GM19372 (cell line): ENCODE measurements around the gene POLRMT.

ENCODE experiments used
- ATAC-seq: cut with Tn5 transposase; IDR thresholded peaks from one replicate; pipeline ENCODE4 v1.9.1; 2021; ENCODE audit warnings: mild to moderate bottlenecking, low read depth, moderate library complexity; ENCODE audit not compliant: unreplicated experiment

POLRMT gene

DNA sequence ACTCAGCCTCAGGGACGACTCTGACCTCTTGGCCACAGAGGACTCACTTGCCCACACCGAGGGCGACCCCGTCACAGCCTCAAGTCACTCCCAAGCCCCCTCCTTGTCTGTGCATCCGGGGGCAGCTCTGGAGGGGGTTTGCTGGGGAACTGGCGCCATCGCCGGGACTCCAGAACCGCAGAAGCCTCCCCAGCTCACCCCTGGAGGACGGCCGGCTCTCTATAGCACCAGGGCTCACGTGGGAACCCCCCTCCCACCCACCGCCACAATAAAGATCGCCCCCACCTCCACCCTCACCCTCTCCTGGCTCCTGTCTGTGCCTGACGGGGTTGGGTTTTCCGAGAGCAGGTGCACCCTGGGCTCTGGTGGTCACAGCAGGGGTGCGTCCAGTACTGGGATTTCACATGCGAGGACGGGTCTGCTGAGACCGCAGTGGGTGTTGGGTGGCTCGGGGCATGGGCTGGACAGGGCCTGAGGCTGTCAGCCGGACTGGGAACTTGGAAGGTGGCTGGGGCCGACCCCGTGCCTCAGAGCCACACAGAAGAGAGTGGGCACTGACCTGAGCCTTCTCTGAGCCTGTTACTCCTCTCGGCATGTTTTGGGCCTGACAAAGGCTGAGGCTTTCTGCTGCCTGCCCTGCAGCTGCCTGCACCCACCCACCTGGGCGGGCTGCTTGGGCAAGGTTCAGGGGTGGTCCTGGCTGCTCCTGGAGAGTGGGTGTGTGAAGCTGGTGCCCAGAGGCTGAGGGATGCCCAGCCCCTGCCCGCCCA lies 50.0 kb downstream of the POLRMT start:
- no peak for ATAC-seq

DNA sequence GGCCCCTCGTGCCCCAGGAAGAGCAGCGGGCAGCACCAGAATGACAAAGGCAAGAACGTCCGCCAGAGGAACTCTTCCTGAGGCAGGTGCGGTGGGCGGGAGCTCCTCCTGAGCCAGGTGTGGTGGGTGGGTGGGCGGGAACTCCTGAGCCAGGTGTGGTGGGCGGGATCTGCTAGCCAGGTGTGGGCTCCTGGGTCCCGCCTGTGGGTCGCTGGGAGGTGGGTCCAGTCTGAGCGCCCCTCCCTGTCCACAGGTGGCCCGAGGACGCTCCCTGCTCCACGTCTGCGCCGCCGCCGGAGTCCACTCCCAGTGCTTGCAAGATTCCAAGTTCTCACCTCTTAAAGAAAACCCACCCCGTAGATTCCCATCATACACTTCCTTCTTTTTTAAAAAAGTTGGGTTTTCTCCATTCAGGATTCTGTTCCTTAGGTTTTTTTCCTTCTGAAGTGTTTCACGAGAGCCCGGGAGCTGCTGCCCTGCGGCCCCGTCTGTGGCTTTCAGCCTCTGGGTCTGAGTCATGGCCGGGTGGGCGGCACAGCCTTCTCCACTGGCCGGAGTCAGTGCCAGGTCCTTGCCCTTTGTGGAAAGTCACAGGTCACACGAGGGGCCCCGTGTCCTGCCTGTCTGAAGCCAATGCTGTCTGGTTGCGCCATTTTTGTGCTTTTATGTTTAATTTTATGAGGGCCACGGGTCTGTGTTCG lies 50.7 kb downstream of the POLRMT start:
- ATAC-seq: no peak

GRCh38 chr19:581399-582111 lies 51.8 kb downstream of the POLRMT start:
- no peak for ATAC-seq

GRCh38 chr19:580274-580835 lies 53.0 kb downstream of the POLRMT start:
- no peak for ATAC-seq

GRCh38 chr19:579842-580155 lies 53.5 kb downstream of the POLRMT start:
- ATAC-seq: no peak

- ATAC-seq: no peak
Measured at GRCh38 chr19:579111-579841, 54.1 kb downstream of the POLRMT start.

GRCh38 chr19:577439-578392 lies 55.6 kb downstream of the POLRMT start:
- ATAC-seq: no peak

GRCh38 chr19:576768-577438 lies 56.4 kb downstream of the POLRMT start:
- no peak for ATAC-seq

DNA sequence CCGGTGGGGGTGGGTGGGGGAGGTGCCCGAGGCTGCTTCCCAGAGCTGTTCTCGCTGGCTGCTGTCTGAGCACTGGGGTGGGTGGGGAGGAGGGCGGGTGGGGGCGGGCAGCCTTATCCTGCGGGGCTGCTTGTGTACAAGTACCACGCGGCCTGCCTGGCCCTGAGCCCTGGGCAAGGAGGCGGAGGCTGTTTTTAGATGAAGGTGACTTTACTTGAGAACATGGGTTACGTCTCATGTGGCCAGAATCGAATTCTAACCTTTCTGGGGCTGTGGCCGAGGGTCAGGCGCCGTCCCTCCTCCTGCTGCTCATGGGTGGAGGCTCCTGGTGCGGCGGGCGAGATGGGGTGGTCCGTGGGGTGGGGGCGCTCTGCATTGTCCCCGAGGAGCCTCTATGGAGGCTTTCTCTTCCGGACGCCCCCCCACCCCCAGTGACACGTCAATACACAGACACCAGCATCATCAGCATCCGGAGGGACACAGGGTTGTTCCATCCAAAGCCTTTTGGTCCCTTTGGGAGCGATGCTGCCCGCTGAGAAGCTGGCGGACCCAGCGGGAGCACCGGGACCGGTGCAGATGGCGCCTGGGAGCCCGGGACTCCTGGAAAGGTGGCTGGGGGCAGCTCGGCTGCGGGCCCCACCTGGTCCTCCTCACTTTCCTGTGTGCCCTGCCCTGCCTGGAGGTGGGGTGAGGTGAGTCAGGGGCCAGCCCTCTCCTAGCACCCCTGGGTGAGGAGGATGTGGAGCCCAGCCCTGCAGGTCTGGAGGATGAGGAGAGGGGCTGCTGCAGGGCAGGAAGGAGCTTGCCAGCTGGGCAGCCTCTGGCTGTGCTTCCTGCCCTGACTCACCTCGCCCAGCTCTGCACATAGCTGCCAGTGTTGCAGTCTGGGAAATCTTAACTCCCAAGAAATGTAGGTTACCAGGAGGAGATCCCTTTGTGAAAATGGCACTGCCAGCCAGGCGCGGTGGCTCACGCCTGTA lies 57.5 kb downstream of the POLRMT start:
- no peak for ATAC-seq

DNA sequence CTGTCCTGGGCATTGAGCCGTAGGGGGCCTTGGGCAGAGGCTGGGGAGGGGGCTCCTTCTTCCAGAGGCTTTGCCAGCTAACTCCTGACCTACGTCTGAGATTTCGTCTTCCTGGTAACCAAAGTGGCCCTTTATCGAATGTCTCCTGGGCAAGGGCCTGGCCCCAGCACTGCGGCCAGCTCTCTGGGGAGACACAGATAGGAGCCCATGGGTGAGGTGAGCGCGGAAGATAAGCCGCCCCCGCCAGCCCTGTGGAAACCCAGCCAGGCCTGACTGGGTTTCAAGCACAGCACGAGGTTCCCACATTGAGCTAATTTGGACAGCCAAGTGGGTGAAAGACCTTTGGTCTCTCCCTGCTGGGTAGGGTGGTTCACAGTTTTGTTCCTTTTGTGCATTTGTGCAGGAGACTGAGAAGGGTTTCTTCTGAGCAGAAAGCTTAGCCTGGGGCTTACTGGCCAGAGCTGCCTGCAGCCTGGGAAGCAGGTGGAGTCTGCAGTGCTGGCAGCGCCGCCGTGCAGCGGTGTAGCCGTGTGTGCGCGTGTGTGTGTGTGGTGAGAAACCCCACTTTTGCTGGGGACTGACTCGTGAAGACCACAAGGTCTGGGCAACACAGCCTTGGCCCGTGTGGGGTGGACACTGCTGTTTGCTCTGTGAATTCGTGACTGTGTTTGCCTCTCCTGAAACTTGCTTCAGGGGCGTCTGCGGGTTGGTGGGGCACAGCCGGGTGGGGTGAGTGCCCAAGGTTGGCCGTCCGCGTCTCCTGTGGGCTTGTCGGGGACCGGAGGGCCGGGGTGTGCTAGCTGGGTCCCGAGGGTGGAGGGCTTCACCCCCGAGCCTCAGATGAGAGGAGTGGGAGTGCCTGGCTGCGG lies 58.4 kb downstream of the POLRMT start:
- no peak for ATAC-seq

DNA sequence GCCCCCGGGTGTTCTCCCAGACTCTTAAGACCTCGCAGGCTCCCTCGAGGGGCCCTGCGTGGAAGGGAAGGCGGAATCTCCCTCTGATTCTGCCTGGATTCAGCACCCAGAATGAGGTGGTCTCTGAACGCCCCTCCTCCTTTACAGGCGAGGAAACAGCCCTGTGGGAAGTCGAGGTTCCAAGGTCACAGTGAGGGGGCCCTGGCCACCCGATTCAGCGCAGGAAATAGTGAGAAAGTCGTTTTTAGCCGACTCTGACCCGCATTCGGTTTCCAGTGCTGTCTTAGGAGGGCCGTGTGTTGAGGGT lies 59.9 kb downstream of the POLRMT start:
- no peak for ATAC-seq

DNA sequence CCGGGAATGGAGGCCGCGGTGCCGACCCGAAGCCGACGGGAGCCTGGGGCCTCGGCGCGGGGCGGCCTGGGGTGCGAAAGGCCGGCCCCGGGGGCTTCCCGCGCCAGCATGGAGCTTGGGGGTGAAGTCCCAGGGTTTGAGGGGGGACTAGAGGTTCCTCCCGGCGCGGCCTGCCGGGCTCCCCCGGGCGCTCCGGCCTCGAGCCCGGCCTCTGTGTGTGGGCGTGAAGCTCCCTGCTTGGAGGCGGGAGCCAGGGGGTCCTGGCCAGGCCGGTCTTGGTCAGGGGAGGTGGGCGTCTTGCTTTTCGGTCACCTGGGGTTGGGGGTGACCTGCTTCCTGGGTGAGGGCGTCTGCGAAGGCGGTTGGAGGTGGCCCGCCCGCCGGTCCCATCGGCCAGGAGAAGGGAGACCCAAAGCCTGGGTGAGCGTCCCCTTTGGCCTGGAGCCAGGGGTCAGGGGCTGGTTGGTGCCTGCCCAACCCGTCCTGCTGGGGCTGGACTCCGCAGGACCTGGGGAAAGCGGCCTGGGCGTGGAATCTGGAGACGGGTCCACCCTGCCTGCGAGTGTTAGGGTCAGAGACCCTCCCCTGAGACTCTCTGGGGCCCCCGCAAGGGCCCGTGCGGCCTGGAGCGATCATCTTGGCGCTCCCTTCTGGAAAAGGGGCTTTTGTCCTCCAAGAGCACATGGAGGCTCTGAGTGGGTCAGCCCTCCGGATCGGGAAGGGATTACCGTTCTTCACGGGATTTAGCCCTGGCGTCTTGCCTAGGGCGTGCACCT lies 60.4 kb downstream of the POLRMT start:
- no peak for ATAC-seq

GRCh38 chr19:572140-572742 lies 61.1 kb downstream of the POLRMT start, which contains the start of gene BSG:
Gene BSG, plus strand, starts transcription at chr19:572596. Its CDS starts 39 bp downstream, at chr19:572635.
- peak; percentile 82 for ATAC-seq

DNA sequence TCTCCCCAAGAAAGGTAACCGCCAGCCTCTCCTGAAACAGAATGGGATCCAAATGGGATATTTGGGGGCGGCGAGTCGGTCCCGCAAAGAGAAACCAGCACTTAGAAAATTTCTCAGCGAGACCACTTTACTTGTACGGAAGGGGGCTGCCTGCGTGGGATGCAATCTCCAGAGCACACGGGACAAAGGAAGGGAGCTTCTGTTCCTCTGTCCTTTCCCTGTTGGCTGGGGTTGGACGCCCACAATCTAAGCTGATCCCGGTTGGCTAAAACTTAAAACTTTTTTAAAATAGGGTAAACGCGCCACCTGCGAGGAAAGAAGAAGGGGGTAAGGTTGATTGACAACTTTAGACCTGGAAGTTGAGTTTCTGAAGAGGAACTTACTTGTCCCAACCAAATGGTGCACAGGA lies 61.8 kb downstream of the POLRMT start:
- no peak for ATAC-seq

DNA sequence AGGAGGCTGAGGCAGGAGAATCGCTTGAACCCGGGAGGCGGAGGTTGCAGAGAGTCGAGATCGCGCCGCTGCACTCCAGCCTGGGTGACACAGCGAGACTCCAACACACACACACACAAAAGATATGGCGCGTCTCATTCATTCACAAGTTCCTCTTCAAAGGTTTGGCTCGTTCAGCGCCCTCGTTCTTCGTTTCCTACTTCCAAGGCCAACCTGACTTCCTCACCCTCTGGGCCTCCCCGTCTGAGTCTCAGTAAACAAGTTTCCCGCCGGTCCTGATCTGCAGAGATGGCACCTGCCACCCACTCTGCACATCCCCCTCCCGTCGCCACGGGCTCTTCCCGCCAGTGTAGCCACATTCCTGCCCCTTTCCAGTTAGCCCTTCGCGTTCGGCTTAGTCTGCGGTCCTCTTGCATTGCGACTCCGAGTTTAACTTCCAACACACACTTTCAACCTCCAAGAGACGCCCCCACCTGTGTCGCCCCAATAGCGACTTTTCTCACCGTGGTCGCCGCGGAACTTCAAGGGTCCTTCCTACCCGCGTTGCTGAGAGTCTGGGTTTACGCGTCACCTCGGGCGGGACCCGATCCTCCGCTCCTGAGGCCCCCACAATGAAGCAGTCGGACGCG lies 62.3 kb downstream of the POLRMT start:
- ATAC-seq: no peak
